Endodermal cell (in vitro differentiated cells): ENCODE results near the gene TTC7B. TPM values are rescaled to one million over a fixed set of nuclear protein-coding genes. Genes with fewer than 3 reads are reported as not detected.

Source experiments
- DNase-seq: peaks from one replicate; pipeline ENCODE4 v3.0.0-alpha.2; 2017
- H3K27ac ChIP-seq: 2 replicates; pipeline ENCODE4 v1.5.1; 2013; ENCODE audit warnings: mild to moderate bottlenecking, low read depth, low read length, moderate library complexity
- H3K27me3 ChIP-seq: 2 replicates; pipeline ENCODE4 v1.6.1; 2013; ENCODE audit warnings: mild to moderate bottlenecking, low read length, moderate library complexity; ENCODE audit not compliant: insufficient read depth, control insufficient read depth, poor library complexity, severe bottlenecking
- H3K36me3 ChIP-seq: 2 replicates; pipeline ENCODE4 v1.7.0; 2013; ENCODE audit warnings: mild to moderate bottlenecking, low read length, moderate library complexity; ENCODE audit not compliant: control insufficient read depth, insufficient read depth
- H3K4me1 ChIP-seq: one replicate; pipeline ENCODE4 v1.7.0; 2013; ENCODE audit warnings: low read length; ENCODE audit not compliant: control insufficient read depth, insufficient read depth
- H3K4me3 ChIP-seq: 2 replicates; pipeline ENCODE4 v1.5.1; 2013; ENCODE audit warnings: mild to moderate bottlenecking, low read length, moderate library complexity
- H3K9ac ChIP-seq: 2 replicates; pipeline ENCODE4 v1.6.1; 2013; ENCODE audit warnings: mild to moderate bottlenecking, low read length, moderate library complexity; ENCODE audit not compliant: poor library complexity, severe bottlenecking; ENCODE audit errors: extremely low read depth
- H3K9me3 ChIP-seq: 2 replicates; pipeline ENCODE4 v1.6.1; 2013; ENCODE audit warnings: mild to moderate bottlenecking, low read length, moderate library complexity; ENCODE audit not compliant: control insufficient read depth
- H3K27ac Mint-ChIP-seq: 2 replicates; pipeline ENCODE4 v1.8.0; 2020; ENCODE audit warnings: mixed read lengths
- H3K27me3 Mint-ChIP-seq: 2 replicates; pipeline ENCODE4 v1.8.0; 2021; ENCODE audit warnings: mild to moderate bottlenecking, mixed read lengths; ENCODE audit not compliant: insufficient read depth
- H3K36me3 Mint-ChIP-seq: 2 replicates; pipeline ENCODE4 v1.8.0; 2020; ENCODE audit warnings: low read depth, mixed read lengths
- H3K4me1 Mint-ChIP-seq: 2 replicates; pipeline ENCODE4 v1.8.0; 2020; ENCODE audit warnings: mixed read lengths
- H3K4me3 Mint-ChIP-seq: 2 replicates; pipeline ENCODE4 v1.8.0; 2020; ENCODE audit warnings: mild to moderate bottlenecking, moderate library complexity, mixed read lengths
- H3K9me3 Mint-ChIP-seq: 2 replicates; pipeline ENCODE4 v1.8.0; 2020; ENCODE audit warnings: mild to moderate bottlenecking, mixed read lengths
- WGBS, 2 experiments: methylation state at CpG; one replicate each; pipeline versions ENCODE4 v1.1.5 to v1.1.7; 2013; ENCODE audit warnings: missing lambda C conversion rate in 2 of 2, mixed read lengths in 1 of 2; ENCODE audit not compliant: insufficient coverage in 1 of 2, insufficient read length in 1 of 2; 5-methylcytosine and 5-hydroxymethylcytosine counted together
- total RNA-seq, 2 donors: library from RNA; stranded (reverse); fragmentation: NEBNext Ultra II Directional in 1 of 2; extraction: Animal tissue kit (Norgen Biotek cat#: 25700) in 1 of 2; gene quantifications; 2 replicates in 1 of 2; 3 replicates in 1 of 2; pipeline ENCODE4 v1.2.1, GENCODE V29; 2021
- TF ChIP-seq, protein P1 (sequence below): fragments of 200-600 bp; sonication (generic); conservative IDR thresholded peaks from 2 replicates; pipeline ENCODE4 v1.5.0; 2021; ENCODE audit warnings: antibody characterized with exemption, mild to moderate bottlenecking

The TTC7B gene
- total RNA-seq, 2 donors from 2014 or later = 51.3 to 62.6 TPM

DNA sequence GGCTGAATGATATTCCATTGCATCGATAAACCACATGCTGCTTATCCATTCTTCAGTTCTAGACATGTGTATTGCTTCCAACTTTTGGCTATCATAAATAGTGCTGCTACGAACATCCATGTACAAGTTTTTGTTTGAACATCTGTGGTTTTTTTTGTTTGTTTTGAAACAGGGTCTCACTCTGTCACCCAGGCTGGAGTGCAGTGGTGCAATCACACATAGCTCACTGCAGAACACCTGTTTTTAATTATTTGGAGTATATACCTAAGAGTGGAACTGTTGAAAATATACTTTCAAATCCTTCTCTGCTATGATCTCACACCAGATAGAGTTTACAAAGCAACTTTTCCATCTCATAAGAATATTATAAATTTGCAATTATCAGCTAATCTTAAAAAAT, 124.2 kb downstream of the TTC7B start:
- H3K4me3 ChIP-seq = no peak overlapping the region
- Mint-ChIP-seq H3K27ac (no peak overlapping the region), H3K9me3 (no peaks in the 10 kb centered on the region), H3K4me3 (no peak overlapping the region), H3K4me1 (no peaks in the 10 kb centered on the region), H3K27me3 (no peaks in the 10 kb centered on the region), H3K36me3 (peaks cover 17% of the 10 kb centered on the region)
- no peak for DNase-seq
- no peaks in the 10 kb centered on the region for H3K27me3 ChIP-seq
- H3K4me1 ChIP-seq = no peaks in the 10 kb centered on the region
- TF ChIP-seq, protein P1, sequence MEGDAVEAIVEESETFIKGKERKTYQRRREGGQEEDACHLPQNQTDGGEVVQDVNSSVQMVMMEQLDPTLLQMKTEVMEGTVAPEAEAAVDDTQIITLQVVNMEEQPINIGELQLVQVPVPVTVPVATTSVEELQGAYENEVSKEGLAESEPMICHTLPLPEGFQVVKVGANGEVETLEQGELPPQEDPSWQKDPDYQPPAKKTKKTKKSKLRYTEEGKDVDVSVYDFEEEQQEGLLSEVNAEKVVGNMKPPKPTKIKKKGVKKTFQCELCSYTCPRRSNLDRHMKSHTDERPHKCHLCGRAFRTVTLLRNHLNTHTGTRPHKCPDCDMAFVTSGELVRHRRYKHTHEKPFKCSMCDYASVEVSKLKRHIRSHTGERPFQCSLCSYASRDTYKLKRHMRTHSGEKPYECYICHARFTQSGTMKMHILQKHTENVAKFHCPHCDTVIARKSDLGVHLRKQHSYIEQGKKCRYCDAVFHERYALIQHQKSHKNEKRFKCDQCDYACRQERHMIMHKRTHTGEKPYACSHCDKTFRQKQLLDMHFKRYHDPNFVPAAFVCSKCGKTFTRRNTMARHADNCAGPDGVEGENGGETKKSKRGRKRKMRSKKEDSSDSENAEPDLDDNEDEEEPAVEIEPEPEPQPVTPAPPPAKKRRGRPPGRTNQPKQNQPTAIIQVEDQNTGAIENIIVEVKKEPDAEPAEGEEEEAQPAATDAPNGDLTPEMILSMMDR = no peak
- H3K27ac ChIP-seq = no peak overlapping the region
- no peaks in the 10 kb centered on the region for H3K9me3 ChIP-seq
- H3K9ac ChIP-seq = no peak overlapping the region
- 98 to 100% methylated on average over 1 to 2 of the region's 2 CpGs for WGBS, 2 experiments
- peaks cover 3% of the 10 kb centered on the region for H3K36me3 ChIP-seq

DNA sequence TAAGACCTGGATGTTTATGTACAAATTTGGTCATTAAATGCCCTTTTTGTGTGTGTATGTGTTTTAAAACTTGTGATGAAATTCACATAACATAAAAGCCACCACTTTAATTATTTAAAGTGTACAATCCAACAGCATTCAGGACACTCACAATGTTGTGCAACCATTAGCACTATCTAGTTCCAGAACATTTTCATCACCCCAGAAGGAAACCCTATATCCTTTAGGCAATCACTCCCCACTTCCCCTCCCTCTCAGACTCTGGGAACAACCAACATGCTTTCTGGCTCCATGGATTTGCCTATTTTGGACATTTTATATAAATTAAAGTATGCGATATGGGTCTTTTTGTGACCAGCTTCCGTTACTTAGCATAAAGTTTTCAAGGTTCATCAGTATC, 124.6 kb downstream of the TTC7B start:
- no peak for DNase-seq
- TF ChIP-seq, protein P1 = no peak
- H3K4me1 ChIP-seq = no peaks in the 10 kb centered on the region
- no peak overlapping the region for H3K4me3 ChIP-seq
- no peaks in the 10 kb centered on the region for H3K9me3 Mint-ChIP-seq
- H3K27ac ChIP-seq = no peak overlapping the region
- WGBS, 2 experiments = 95 to 100% methylated on average over 2 of the region's 2 CpGs
- H3K4me1 Mint-ChIP-seq = no peaks in the 10 kb centered on the region
- no peak overlapping the region for H3K4me3 Mint-ChIP-seq
- no peaks in the 10 kb centered on the region for H3K27me3 Mint-ChIP-seq
- peaks cover 17% of the 10 kb centered on the region for H3K36me3 Mint-ChIP-seq
- no peak overlapping the region for H3K27ac Mint-ChIP-seq
- H3K9ac ChIP-seq = no peak overlapping the region
- no peaks in the 10 kb centered on the region for H3K9me3 ChIP-seq
- peaks cover 3% of the 10 kb centered on the region for H3K36me3 ChIP-seq
- H3K27me3 ChIP-seq = no peaks in the 10 kb centered on the region

DNA sequence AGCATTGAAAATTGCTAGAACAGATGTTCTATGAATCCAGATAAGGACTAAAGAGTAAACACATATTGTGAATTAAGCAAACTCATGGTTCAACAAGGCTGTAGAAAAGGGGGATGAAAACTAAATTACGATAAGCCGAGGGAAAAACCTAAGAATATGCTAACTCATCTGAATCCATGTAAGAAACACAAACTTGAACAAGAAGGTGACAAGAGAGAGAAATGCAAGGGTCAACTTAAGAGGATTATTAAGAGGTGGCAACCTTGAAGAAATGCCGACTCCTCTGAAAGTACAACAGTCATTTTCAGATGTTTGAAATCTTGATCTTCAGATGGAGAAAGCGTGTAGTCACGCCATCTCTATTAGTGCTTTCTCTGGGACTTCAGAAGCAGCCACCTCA, 128.6 kb downstream of the TTC7B start:
- H3K4me1 ChIP-seq = no peaks in the 10 kb centered on the region
- H3K9me3 ChIP-seq = no peaks in the 10 kb centered on the region
- peaks cover 14% of the 10 kb centered on the region for H3K36me3 Mint-ChIP-seq
- 96 to 98% methylated on average over 5 of the region's 5 CpGs for WGBS, 2 experiments
- H3K27me3 Mint-ChIP-seq = no peaks in the 10 kb centered on the region
- no peak for DNase-seq
- H3K9ac ChIP-seq = no peak overlapping the region
- no peaks in the 10 kb centered on the region for H3K9me3 Mint-ChIP-seq
- no peak overlapping the region for H3K27ac Mint-ChIP-seq
- H3K27ac ChIP-seq = no peak overlapping the region
- TF ChIP-seq, protein P1 = no peak
- no peak overlapping the region for H3K4me3 Mint-ChIP-seq
- H3K27me3 ChIP-seq = no peaks in the 10 kb centered on the region
- peaks cover 6% of the 10 kb centered on the region for H3K36me3 ChIP-seq
- no peaks in the 10 kb centered on the region for H3K4me1 Mint-ChIP-seq
- no peak overlapping the region for H3K4me3 ChIP-seq
